Spleen (tissue), 11 donors: Measurements from ENCODE around the gene ERBB2. TPM values are rescaled to one million over a fixed set of nuclear protein-coding genes. Genes with fewer than 3 reads are reported as not detected.

Source experiments
- DNase-seq: peaks from one replicate; pipeline ENCODE4 v3.0.0-alpha.2; 2020
- H3K27ac ChIP-seq, 8 donors: fragments of 200-600 bp; sonication (generic) in 7 of 8; 1 replicate in 4 of 8; 2 replicates in 4 of 8; pipeline versions ENCODE4 v1.5.0 to v1.8.0; 2016 to 2021; ENCODE audit warnings: inconsistent platforms in 4 of 8, mild to moderate bottlenecking in 4 of 8, moderate library complexity in 1 of 8
- H3K27me3 ChIP-seq, 7 donors: fragments of 200-600 bp; sonication (generic) in 6 of 7; replicated peaks in 1 of 7; 1 replicate in 4 of 7; 2 replicates in 3 of 7; pipeline versions ENCODE4 v1.5.0 to v1.8.0; 2016 to 2021; ENCODE audit warnings: inconsistent platforms in 3 of 7, mild to moderate bottlenecking in 1 of 7
- H3K36me3 ChIP-seq, 6 donors: fragments of 200-600 bp; sonication (generic) in 5 of 6; 1 replicate in 4 of 6; 2 replicates in 2 of 6; pipeline versions ENCODE4 v1.5.0 to v1.8.0; 2016 to 2021; ENCODE audit warnings: inconsistent platforms in 2 of 6
- H3K4me1 ChIP-seq, 6 donors: fragments of 200-600 bp; sonication (generic) in 5 of 6; 1 replicate in 3 of 6; 2 replicates in 3 of 6; pipeline versions ENCODE4 v1.5.0 to v1.8.0; 2016 to 2021; ENCODE audit warnings: inconsistent platforms in 3 of 6
- H3K4me3 ChIP-seq, 8 donors: fragments of 200-600 bp; sonication (generic) in 7 of 8; 1 replicate in 4 of 8; 2 replicates in 4 of 8; pipeline versions ENCODE4 v1.5.0 to v1.8.0; 2016 to 2021; ENCODE audit warnings: inconsistent platforms in 4 of 8, mild to moderate bottlenecking in 4 of 8, moderate library complexity in 2 of 8
- H3K9me3 ChIP-seq, 8 donors: fragments of 200-600 bp; sonication (generic) in 7 of 8; 1 replicate in 4 of 8; 2 replicates in 4 of 8; pipeline versions ENCODE4 v1.5.0 to v1.8.0; 2016 to 2021; ENCODE audit warnings: inconsistent platforms in 4 of 8
- CTCF ChIP-seq, 11 experiments: fragments of 200-600 bp in 7 of 11; fragments of 450-650 bp in 4 of 11; sonication (generic) in 4 of 11; IDR thresholded peaks in 8 of 11; conservative IDR thresholded peaks in 3 of 11; 1 replicate in 7 of 11; 2 replicates in 4 of 11; pipeline versions ENCODE4 v1.4.0 to v1.8.0; 2016 to 2021; ENCODE audit warnings: antibody characterized with exemption in 11 of 11, inconsistent platforms in 4 of 11, mild to moderate bottlenecking in 1 of 11
- POLR2A ChIP-seq, 3 donors: fragments of 450-650 bp; IDR thresholded peaks; one replicate each; pipeline ENCODE4 v1.5.1; 2017; ENCODE audit warnings: antibody characterized with exemption in 3 of 3, mild to moderate bottlenecking in 1 of 3
- POLR2AphosphoS5 ChIP-seq, 3 donors: sonication (generic); formaldehyde crosslinking; IDR thresholded peaks; one replicate each; pipeline ENCODE4 v1.5.1; 2017; ENCODE audit warnings: antibody characterized with exemption in 3 of 3
- WGBS, 5 donors: extraction: QIAGEN DNeasy Blood & Tissue Kit in 3 of 5; methylation state at CpG; one replicate each; pipeline versions ENCODE4 v1.1.5 to v1.1.7; 2013 to 2018; 5-methylcytosine and 5-hydroxymethylcytosine counted together
- intact Hi-C: fragments of 100-400 bp; cut with DNase I; formaldehyde crosslinking; loops from one replicate; pipeline ENCODE4 v1.15.0; 2023; ENCODE audit warnings: low total_unique reads
- polyA plus RNA-seq, 3 donors: library from polyadenylated mRNA; stranded (reverse); fragments of 200-250 nt; gene quantifications; one replicate each; pipeline ENCODE4 v1.2.1, GENCODE V29; 2013
- total RNA-seq, 7 donors: library from RNA; depleted of rRNA in 3 of 7; stranded (reverse); fragments of >200 nt in 3 of 7; fragmentation: NEBNext Ultra II Directional in 4 of 7; extraction: Animal tissue kit (Norgen Biotek cat#: 25700) in 4 of 7; gene quantifications; one replicate each; pipeline versions ENCODE4 v1.1.0 to v1.2.1, GENCODE V29; 2016 to 2021
- donor health status: healthy with polysubstance abuse.
- donor health status: DM: no; HTN: no; CAD: no; lungs with moderate emphysema.
- donor health status: DM: no; HTN: no; CAD: no.
- donor health status: Bipolar disorder and iron deficiency.
- donor health status: healthy.
- donor health status: DM: no; HTN: no; CAD: no.
- donor health status: DM: yes; HTN: yes; CAD: no.

ERBB2 gene
- total and polyA plus RNA-seq, 10 donors = 3.4 to 15.9 (median 10.2) TPM

- no peak for TF ChIP-seq POLR2A (IDR thresholded peaks at IDR 0.05)
- TF ChIP-seq CTCF (IDR thresholded peaks at IDR 0.05 in 8 of 11, conservative IDR thresholded peaks at IDR 0.05 in 3 of 11) = no peak
- no peak for TF ChIP-seq POLR2AphosphoS5 (IDR thresholded peaks at IDR 0.05)
- H3K36me3 ChIP-seq = peaks cover 3 to 100% (median 68%) of the 10 kb centered on the region in 6 donors
- intact Hi-C loops = no loop called here
- peak; percentile 56 for DNase-seq
- peak overlapping the region in 3 of 8 donors; percentile 76 to 85 (median 76) for H3K27ac ChIP-seq
- H3K4me1 ChIP-seq = peaks cover 0 to 81% (median 30%) of the 10 kb centered on the region in 6 donors
- H3K27me3 ChIP-seq = no peaks in the 10 kb centered on the region
- WGBS, 5 donors = 74 to 93% (median 85%) methylated on average over 6 to 11 of the region's 11 CpGs
- no peak overlapping the region for H3K4me3 ChIP-seq
- H3K9me3 ChIP-seq = no peaks in the 10 kb centered on the region
Measured at GRCh38 chr17:39658346-39658745, 41.5 kb upstream of the ERBB2 start.

- H3K4me3 ChIP-seq = no peak overlapping the region
- WGBS, 5 donors = 81 to 96% (median 86%) methylated on average over 3 of the region's 3 CpGs
- TF ChIP-seq POLR2AphosphoS5 (IDR thresholded peaks at IDR 0.05) (no peak), POLR2A (IDR thresholded peaks at IDR 0.05) (no peak), CTCF (IDR thresholded peaks at IDR 0.05 in 8 of 11, conservative IDR thresholded peaks at IDR 0.05 in 3 of 11) (no peak)
- no peaks in the 10 kb centered on the region for H3K9me3 ChIP-seq
- peak overlapping the region in 6 of 8 donors; percentile 20 to 85 (median 70) for H3K27ac ChIP-seq
- intact Hi-C loops = no loop called here
- peaks cover 0 to 78% (median 28%) of the 10 kb centered on the region in 6 donors for H3K4me1 ChIP-seq
- no peak for DNase-seq
- H3K27me3 ChIP-seq = no peaks in the 10 kb centered on the region
- H3K36me3 ChIP-seq = peaks cover 3 to 100% (median 68%) of the 10 kb centered on the region in 6 donors
Measured at GRCh38 chr17:39658760-39659159, 41.1 kb upstream of the ERBB2 start.

- WGBS, 5 donors = 40 to 50% (median 41%) methylated on average over 14 to 15 of the region's 15 CpGs
- no peaks in the 10 kb centered on the region for H3K27me3 ChIP-seq
- intact Hi-C loops = no loop called here
- H3K4me1 ChIP-seq = peaks cover 0 to 71% (median 25%) of the 10 kb centered on the region in 6 donors
- peak in 2 of 3 donors; percentile 40 to 48 for TF ChIP-seq POLR2AphosphoS5 (IDR thresholded peaks at IDR 0.05)
- no peak for TF ChIP-seq CTCF (IDR thresholded peaks at IDR 0.05 in 8 of 11, conservative IDR thresholded peaks at IDR 0.05 in 3 of 11)
- no peak for TF ChIP-seq POLR2A (IDR thresholded peaks at IDR 0.05)
- H3K36me3 ChIP-seq = peaks cover 3 to 99% (median 67%) of the 10 kb centered on the region in 6 donors
- H3K4me3 ChIP-seq = no peak overlapping the region
- peak overlapping the region in 6 of 8 donors; percentile 20 to 85 (median 70) for H3K27ac ChIP-seq
- DNase-seq = peak; percentile 72
- H3K9me3 ChIP-seq = no peaks in the 10 kb centered on the region
Measured at GRCh38 chr17:39659279-39660010, 40.4 kb upstream of the ERBB2 start.

GRCh38 chr17:39660011-39660360 lies 39.9 kb upstream of the ERBB2 start:
- peak overlapping the region in 5 of 8 donors; percentile 48 to 85 (median 76) for H3K27ac ChIP-seq

More at GRCh38 chr17:39660011-39660360, 39.9 kb upstream of the ERBB2 start:
- peaks cover 0 to 65% (median 25%) of the 10 kb centered on the region in 6 donors for H3K4me1 ChIP-seq
- peaks cover 3 to 93% (median 65%) of the 10 kb centered on the region in 6 donors for H3K36me3 ChIP-seq
- no peak overlapping the region for H3K4me3 ChIP-seq
- H3K9me3 ChIP-seq = no peaks in the 10 kb centered on the region
- peak; percentile 46 for DNase-seq
- intact Hi-C loops = no loop called here
- WGBS, 5 donors = 62 to 74% (median 67%) methylated on average over 4 to 5 of the region's 5 CpGs
- no peak for TF ChIP-seq POLR2A (IDR thresholded peaks at IDR 0.05)
- no peak for TF ChIP-seq CTCF (IDR thresholded peaks at IDR 0.05 in 8 of 11, conservative IDR thresholded peaks at IDR 0.05 in 3 of 11)
- TF ChIP-seq POLR2AphosphoS5 (IDR thresholded peaks at IDR 0.05) = no peak
- peaks cover 0 to 4% (median 0%) of the 10 kb centered on the region in 7 donors for H3K27me3 ChIP-seq
